Uterus (tissue), 2 donors: ENCODE data around the gene UBE2C.

Experiments used
- POLR2A ChIP-seq, 2 donors: fragments of 450-650 bp; IDR thresholded peaks; one replicate each; pipeline ENCODE4 v1.6.1; 2016; ENCODE audit warnings: antibody characterized with exemption in 2 of 2, mild to moderate bottlenecking in 1 of 2, moderate library complexity in 1 of 2
- TF ChIP-seq, protein P1 (sequence below), 4 experiments: fragments of 200-600 bp in 2 of 4; fragments of 450-650 bp in 2 of 4; sonication (generic) in 2 of 4; IDR thresholded peaks; one replicate each; pipeline ENCODE4 v1.5.1; 2016 to 2019; ENCODE audit warnings: antibody characterized with exemption in 4 of 4, mild to moderate bottlenecking in 2 of 4, moderate library complexity in 1 of 4

DNA sequence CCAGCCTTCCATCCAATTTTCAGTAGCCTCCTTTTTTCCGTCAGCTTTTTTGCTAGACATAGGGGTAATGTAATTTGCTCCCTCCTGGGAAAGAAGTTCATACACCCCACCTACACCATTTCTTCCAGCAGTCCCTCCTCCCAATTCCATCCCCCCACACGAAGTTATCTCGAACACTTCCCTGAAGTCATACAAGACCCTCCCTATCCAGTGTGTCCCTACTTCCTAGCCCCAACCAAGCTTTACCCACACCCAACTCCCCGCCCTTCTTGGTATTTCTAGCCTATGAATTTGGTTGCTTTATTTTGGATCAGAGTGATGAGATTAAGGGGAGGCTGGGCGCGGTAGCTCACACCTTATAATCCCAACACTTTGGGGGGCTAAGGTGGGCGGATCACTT, 1.0 kb downstream of the UBE2C start:
- TF ChIP-seq POLR2A (IDR thresholded peaks at IDR 0.05), result no peak
- TF ChIP-seq, protein P1, sequence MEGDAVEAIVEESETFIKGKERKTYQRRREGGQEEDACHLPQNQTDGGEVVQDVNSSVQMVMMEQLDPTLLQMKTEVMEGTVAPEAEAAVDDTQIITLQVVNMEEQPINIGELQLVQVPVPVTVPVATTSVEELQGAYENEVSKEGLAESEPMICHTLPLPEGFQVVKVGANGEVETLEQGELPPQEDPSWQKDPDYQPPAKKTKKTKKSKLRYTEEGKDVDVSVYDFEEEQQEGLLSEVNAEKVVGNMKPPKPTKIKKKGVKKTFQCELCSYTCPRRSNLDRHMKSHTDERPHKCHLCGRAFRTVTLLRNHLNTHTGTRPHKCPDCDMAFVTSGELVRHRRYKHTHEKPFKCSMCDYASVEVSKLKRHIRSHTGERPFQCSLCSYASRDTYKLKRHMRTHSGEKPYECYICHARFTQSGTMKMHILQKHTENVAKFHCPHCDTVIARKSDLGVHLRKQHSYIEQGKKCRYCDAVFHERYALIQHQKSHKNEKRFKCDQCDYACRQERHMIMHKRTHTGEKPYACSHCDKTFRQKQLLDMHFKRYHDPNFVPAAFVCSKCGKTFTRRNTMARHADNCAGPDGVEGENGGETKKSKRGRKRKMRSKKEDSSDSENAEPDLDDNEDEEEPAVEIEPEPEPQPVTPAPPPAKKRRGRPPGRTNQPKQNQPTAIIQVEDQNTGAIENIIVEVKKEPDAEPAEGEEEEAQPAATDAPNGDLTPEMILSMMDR (IDR thresholded peaks at IDR 0.05), result no peak
